Right ventricle myocardium inferior (tissue), 1 donor: ENCODE results near the gene CELSR2. TPM values are rescaled to one million over a fixed set of nuclear protein-coding genes. Genes with fewer than 3 reads are reported as not detected.
A peak's percentile ranks its signal among the peaks of the same experiment; 100 is the strongest.

ENCODE experiments used
- ATAC-seq: fragments of 200-7000 bp; cut with Tn5 transposase; one replicate; pipeline ENCODE4 v1.9.1; 2020; ENCODE audit warnings: mild to moderate bottlenecking, moderate library complexity
- DNase-seq: peaks from one replicate; pipeline ENCODE4 v3.0.0; 2021; ENCODE audit errors: missing footprints
- intact Hi-C: fragments of 100-400 bp; cut with DNase I; formaldehyde crosslinking; loops from one replicate; pipeline ENCODE4 v1.11.0; 2022
- total RNA-seq: library from RNA; stranded (reverse); fragmentation: NEBNext Ultra II Directional; extraction: Animal tissue kit (Norgen Biotek cat#: 25700); gene quantifications from one replicate; pipeline ENCODE4 v1.2.1, GENCODE V29; 2021
- donor health status: DM: no; HTN: yes; CAD: no; lungs with severe emphysema.

The CELSR2 gene
- total RNA-seq, 1 donor from 2014 or later: 6.5 TPM

DNA sequence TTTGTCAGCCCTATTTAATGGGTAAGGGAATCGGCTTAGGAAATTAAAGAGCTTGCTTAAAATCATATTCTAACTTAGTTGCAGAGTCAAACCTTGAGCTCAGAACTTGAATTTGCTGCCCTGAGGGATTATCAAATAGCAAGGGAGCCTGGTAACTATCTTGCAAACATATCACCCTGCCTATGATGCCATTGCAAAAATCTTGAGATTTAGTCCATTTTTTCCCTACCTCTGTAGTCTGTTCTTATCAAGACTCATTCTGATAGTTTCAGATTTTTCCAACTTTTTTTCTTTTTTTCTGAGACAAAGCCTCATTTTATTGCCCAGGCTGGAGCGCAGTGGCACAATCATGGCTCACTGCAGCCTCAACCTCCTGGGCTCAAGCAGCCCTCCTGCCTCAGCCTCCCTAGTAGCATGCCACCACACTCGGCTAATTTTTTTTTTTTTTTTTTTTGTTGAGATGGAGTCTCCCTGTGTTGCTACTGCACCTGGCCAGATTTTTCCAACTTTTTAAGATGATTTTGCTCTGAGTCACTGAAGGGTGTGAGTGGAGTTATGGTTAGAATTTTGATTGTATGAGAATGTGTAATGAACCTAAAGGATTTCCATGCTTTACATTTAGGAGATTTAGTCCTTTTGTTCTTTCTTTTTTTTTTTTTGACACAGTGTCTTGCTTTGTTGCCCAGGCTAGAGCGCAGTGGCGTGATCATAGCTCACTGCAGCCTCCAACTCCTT lies 23.5 kb upstream of the CELSR2 start:
- ATAC-seq: no peak
- intact Hi-C loops: no loop called here
- DNase-seq: no peak

GRCh38 chr1:109228167-109228566 lies 21.2 kb upstream of the CELSR2 start:
- ATAC-seq: no peak
- intact Hi-C loops: no loop called here
- no peak for DNase-seq

DNA sequence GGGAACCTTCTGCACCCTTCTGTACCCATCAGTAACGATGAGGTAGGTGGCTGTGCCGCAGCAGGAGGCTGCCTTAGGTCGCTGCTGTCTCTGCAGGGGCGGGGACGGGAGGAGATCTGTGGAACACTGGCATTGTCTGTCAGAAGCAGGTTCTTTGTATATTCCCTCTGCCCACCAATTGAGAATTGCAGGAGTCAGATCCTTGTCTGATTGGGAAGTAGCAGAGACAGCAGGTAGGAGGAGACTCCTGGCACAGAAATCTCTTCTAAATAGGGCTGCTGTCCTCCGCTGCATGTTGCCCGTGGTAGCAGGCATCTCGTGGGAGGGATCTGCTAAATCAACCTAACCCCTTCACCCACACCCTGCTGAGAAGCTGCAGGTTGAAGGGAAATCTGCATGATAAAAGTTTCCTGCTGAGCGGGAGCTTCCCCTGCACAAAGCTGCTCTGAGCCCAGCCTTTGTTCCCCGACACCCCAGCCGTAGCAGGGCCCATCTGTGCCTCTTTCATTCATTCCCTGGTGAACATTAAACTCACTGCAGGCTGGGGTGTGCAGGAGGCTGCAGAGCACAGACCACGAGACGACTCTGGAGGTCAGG lies 19.7 kb upstream of the CELSR2 start:
- ATAC-seq (no peak), DNase-seq (no peak)
- intact Hi-C loops: no loop called here

- no peak for DNase-seq
- intact Hi-C loops: no loop called here
- no peak for ATAC-seq
These were observed 18.3 kb upstream of the CELSR2 start for GRCh38 chr1:109231066-109231465.

DNA sequence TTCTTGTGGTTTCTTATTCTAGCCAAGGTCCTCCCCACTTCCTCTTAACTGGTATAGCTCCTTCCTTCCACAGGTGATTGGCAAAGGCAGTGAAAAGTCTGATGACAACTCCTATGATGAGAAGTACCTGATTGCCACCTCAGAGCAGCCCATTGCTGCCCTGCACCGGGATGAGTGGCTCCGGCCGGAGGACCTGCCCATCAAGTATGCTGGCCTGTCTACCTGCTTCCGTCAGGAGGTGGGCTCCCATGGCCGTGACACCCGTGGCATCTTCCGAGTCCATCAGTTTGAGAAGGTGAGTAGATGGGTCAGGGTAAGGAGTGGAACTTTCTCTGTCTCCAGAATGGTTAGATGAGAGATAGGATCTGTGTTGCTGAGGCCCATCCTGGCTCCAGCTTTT lies 14.2 kb upstream of the CELSR2 start:
- intact Hi-C loops: no loop called here
- DNase-seq (no peak), ATAC-seq (no peak)

DNA sequence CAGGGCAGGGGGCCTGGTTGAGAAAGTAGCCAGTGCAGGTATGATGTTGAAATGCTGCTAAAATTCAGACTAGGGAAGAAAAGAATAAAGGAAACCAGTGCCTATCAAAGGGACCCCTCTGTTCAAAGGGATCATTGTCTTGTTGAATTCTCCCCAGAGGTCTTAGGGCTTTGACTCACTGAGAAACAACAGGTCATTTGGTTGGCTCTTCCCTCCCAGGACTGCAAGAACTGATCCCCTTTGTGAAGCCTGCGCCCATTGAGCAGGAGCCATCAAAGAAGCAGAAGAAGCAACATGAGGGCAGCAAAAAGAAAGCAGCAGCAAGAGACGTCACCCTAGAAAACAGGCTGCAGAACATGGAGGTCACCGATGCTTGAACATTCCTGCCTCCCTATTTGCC lies 11.8 kb upstream of the CELSR2 start:
- ATAC-seq (no peak), DNase-seq (no peak)
- intact Hi-C loops: no loop called here

- peak; percentile 32 for DNase-seq
- intact Hi-C loops: no loop called here
- ATAC-seq: no peak
These were observed 11.0 kb upstream of the CELSR2 start for GRCh38 chr1:109238382-109238781.

DNA sequence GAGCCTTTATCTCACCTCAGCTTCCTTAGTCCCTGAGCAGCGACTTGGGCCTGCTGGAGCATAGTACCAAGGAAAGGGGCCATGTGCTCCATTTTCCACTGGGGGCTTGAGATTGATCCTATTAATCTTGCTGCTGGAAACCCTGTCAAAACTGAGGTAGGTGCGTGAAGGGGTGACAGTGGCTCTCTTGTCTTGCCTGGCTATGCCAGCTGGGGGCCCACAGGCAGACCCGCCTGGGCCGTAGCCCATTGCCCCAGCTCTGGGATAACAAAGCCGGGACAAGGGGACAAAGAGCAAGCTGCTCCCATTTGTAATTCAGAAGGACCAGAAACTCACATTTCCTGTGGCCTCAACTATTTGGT lies 10.3 kb upstream of the CELSR2 start:
- intact Hi-C loops: no loop called here
- ATAC-seq (no peak), DNase-seq (no peak)

- intact Hi-C loops: no loop called here
- peak; percentile 43 for ATAC-seq
- peak; percentile 32 for DNase-seq
These were observed 9.8 kb upstream of the CELSR2 start for GRCh38 chr1:109239409-109240068.

DNA sequence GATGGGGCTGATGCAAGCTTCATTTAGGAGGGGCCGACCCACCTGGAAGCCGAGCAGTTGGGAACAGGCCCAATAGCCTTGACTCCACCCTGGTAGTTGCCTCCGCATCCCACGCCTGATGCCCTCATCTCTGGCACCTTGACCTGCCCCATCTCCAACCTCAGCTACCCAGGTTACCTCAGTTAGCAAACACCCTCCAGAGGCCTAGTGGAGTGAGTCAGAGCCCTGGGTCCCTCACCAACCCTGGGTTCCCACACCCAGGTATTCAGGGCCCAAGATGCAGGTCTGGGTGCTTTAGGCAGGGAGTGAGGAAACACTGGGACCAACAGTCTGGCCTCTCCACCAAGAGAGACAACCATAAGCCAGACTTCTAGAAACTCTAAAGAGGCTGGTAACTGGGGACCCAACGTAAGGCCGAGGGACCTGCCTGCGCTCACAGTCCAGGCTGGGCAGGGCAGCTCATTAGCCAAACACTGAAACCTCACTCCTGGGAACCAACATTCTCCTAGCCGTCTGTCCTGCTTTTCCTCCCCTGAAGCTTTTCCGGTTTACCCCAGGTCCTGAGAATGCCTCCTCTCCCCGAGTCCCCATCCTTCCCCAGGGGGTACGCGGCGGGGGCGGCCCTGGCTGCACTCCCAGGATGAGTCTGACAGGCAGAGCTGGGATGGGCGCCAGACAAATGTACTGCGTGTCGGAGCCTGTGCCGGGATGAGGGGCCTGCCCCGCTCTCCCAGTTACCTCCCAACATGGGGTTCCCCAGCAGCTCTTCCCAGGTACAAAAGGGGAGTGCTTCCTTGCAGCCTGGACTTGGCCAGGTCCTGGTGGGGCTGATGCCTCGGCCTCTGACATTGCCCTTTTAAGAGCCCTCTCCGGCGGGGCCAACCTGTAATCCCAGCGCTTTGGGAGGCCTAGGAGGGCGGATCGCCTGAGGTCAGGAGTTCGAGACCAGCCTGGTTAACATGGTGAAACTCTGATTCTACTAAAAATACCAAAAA lies 8.9 kb upstream of the CELSR2 start:
- intact Hi-C loops: no loop called here
- peak; percentile 83 for DNase-seq
- peak; percentile 47 for ATAC-seq

DNA sequence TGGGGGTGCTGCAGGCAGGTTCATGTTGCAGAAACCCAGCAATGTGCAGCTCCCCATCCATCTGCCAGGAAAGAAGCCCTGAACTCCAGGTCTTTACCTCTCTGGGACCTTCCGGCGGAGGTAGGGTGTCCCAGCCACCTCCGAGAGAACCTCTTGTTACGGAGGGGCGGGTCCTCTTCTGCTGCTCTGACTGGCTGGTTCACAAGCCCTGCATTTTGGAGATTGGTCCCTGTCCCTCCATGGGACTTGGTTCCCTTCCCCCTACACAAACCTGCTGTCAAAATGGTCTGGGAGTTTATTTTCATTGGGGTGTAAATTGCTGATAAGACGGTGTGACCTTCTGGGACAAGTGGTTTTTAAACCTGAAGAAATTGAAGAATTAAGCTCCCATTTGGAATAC lies 8.0 kb upstream of the CELSR2 start:
- ATAC-seq (no peak), DNase-seq (no peak)
- intact Hi-C loops: no loop called here

DNA sequence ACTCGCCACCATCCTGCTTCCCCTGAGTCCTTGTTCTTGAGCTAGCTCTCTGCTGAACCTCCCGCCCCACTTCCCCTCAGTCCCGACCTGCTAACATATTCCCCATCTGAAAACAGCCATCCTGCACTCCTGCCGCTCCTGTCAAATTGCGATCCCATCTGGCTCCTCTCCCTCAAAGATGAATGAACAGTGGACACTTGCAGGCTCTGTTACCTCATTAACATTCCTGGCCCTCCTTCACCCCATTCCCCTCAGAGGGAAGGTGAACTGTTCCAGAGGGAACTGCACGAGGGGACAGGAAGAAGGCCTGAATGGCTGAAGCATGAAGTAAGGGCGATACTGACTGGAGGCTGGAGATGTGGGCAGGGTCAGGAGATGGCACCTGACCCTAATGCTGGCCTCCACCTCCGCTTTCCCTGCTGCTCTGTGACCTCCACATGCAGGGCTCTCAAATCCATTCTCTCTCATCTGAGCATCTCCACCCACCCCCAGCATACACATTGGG lies 7.4 kb upstream of the CELSR2 start:
- DNase-seq (no peak), ATAC-seq (no peak)
- intact Hi-C loops: no loop called here

DNA sequence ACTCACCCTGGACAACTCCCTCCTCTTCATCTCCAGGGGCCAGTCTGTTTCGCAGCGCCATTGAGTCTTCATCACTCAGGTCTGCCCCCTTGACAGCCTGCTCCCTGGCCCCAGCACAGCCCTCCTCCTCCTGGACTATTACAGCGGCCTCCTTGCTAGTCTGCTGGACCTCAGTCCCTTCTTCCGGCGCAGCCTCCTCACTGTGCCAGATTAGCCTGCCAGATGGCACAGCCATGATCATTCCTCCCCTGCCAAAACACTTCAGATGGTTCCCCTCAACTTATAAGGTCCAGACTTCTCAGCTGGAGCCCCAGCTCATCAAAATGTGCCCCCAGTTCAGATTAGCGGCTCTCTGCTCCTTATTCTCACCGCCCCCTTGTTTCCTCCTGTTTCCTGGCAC lies 7.0 kb upstream of the CELSR2 start:
- ATAC-seq (peak; percentile 15), DNase-seq (peak; percentile 66)
- intact Hi-C loops: no loop called here

- no peak for ATAC-seq
- DNase-seq: no peak
- intact Hi-C loops: no loop called here
These were observed 6.1 kb upstream of the CELSR2 start for GRCh38 chr1:109243221-109243620.

- ATAC-seq (no peak), DNase-seq (no peak)
- intact Hi-C loops: no loop called here
These were observed 5.3 kb upstream of the CELSR2 start for GRCh38 chr1:109243860-109244552.

DNA sequence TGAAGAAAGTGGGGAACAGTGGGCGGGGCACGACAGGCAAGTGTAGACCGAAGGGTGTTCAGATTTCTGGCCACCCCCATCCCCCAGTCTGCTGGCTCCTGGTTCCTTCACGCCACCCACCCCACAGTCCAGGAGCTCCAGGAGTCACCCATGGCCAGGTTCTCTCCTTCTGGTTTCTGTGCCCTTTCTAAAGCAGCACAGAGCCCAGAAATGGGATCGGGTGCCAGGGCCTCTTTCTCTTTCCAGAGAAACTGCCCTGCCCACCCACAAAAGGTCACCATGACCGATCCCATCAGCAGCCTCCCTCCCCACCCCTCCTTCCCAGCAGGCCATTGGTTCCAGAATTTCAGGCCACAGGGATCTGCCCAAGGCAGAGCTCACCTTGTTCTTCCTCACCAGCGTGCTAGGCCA lies 3.2 kb upstream of the CELSR2 start:
- ATAC-seq (no peak), DNase-seq (peak; percentile 13)
- intact Hi-C loops: no loop called here

- intact Hi-C loops: no loop called here
- ATAC-seq: no peak
- DNase-seq: no peak
These were observed 1.7 kb upstream of the CELSR2 start for GRCh38 chr1:109247401-109248365.
